ENCODE measurements around the gene KCNQ1.

The KCNQ1 gene

DNA sequence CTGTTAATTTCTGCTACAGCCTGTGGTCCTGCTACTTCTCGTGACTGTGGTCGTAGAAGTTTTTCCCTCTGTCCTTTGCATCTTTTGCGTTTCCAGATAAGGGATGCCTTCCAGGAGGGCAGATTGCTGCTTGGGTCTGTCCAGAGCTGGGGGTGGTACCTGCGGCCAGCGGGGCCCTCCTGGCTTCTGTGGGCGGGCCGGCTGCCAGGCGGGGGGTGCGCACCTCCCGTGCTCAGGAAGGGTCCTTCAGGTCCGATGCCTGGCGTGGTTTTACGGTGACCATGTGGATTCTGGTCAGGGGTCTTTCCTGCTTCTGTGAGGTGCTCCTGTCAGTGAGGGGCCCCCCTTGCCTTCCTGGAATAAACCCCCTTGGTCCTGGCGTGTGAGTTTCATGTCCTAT, 84.8 kb downstream of the KCNQ1 start:
- Histone ChIP-seq H3K4me3 (no peak overlapping the region), H3K27ac (no peak overlapping the region), H3K9ac (no peak overlapping the region; a peak in 1 of 22 replicates), H3K4me1 (peaks cover 55 to 66% (median 63%) of the 10 kb centered on the region in 10 experiments), H3K36me3 (no peaks in the 10 kb centered on the region), H3K9me3 (replicated peaks in 1 of 11) (no peaks in the 10 kb centered on the region), H4K20me1 (peaks cover 5 to 80% (median 31%) of the 10 kb centered on the region in 11 experiments; a peak in 18 of 22 replicates), H3K4me2 (no peak overlapping the region), H3K27me3 (peaks cover 0 to under 1% (median 0%) of the 10 kb centered on the region in 11 experiments; a peak in 1 of 22 replicates)
- TF ChIP-seq Cebpa-rat (IDR thresholded peaks at IDR 0.05) = no peak

DNA sequence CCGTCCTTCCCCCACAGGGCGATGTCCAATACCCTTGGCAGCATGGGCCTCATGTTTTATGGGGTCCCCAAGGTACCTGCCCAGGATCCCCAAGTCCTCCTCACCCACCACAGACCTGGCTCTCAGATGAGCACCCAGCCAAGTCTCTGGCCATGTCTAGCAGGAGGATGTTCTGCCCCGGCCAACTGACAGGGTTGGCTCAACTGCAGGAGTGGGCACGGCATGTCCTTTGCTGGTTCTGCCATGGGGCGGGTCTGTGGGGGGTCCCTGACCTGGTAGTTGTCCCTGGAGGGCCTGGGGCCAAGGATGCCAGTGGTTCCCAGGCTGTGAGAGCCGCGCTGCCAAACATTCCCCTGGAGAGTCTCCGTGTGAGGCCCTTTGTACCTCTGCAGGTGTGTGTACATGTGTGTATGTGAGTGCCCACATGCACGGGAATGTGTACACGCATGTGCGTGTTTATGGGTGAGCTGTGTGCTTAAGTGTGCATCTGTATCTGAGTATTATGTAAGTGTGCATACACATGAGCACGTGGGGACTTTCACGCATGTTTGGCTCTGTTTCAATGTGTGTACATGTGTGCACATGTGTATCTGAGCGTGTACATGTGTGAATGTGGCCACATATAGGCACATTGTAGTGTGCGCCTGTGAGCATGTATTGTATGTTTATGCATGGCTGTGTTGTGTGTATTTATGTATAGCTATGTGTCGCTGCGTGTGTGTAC, 85.5 kb downstream of the KCNQ1 start:
- Histone ChIP-seq H3K4me3 (no peak overlapping the region), H3K36me3 (no peaks in the 10 kb centered on the region), H3K27ac (no peak overlapping the region), H3K9ac (no peak overlapping the region), H4K20me1 (peaks cover 5 to 80% (median 36%) of the 10 kb centered on the region in 11 experiments; a peak in 18 of 22 replicates), H3K9me3 (replicated peaks in 1 of 11) (no peaks in the 10 kb centered on the region), H3K27me3 (peaks cover 0 to 6% (median 0%) of the 10 kb centered on the region in 11 experiments; a peak in 3 of 22 replicates), H3K4me2 (no peak overlapping the region), H3K4me1 (peaks cover 55 to 66% (median 63%) of the 10 kb centered on the region in 10 experiments)
- TF ChIP-seq Cebpa-rat (IDR thresholded peaks at IDR 0.05) = no peak

DNA sequence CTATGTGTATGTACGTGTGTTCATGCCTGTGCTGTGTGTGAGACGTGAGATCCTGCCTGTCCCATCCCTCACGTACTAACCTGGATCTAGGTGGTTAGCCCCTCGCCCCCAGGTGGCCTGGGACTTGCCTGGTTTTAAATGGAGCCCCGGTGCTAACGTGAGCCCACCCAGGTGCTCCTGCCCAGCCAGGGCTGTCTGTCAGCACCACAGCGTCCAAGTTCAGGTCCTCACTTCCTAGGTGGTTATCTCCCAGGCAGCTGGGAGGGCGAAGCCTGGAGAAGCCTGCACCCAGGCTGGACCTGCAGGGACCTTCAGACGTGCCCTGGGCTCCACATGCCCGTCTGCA, 86.0 kb downstream of the KCNQ1 start:
- Histone ChIP-seq H3K4me1 (peaks cover 55 to 66% (median 63%) of the 10 kb centered on the region in 10 experiments), H3K4me3 (no peak overlapping the region), H3K27ac (no peak overlapping the region), H3K36me3 (no peaks in the 10 kb centered on the region), H3K9ac (no peak overlapping the region), H3K9me3 (replicated peaks in 1 of 11) (no peaks in the 10 kb centered on the region), H3K27me3 (peaks cover 0 to 11% (median 0%) of the 10 kb centered on the region in 11 experiments; a peak in 3 of 22 replicates), H4K20me1 (peaks cover 5 to 81% (median 33%) of the 10 kb centered on the region in 11 experiments; a peak in 18 of 22 replicates), H3K4me2 (no peak overlapping the region)
- TF ChIP-seq Cebpa-rat (IDR thresholded peaks at IDR 0.05) = no peak

DNA sequence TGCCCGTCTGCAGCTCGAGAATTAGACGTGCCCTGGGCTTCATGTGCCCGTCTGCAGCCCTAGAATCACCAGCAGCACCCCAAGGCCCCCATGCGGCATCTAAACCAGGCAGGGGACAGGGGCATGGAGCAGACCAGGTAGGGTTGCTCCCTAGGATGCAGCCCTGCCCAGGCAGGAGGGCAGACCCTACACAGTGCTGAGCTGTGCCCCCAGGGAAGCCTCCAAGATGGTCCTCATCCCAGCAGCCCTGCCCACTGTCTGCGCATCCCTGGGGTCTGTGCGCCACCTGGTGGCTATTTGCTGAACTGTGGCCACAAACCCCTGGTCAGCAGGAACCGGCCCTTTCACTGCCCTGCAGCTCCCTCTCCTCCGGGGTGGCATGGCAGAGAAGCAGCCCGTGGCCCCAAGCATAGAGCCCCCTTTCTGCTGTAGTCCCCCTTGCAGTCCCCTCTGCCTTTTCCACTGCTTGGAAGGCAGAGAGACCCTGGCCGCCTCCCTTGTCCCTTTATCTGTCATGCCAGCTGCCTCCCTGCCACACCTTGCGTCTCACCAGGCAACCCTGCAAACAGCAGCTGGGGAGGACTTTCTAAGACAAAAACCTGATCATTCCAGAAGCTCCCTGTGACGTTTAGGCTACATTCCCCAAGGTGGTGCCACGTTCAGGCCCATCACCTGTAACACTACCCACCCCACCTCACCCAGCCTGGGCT, 86.6 kb downstream of the KCNQ1 start:
- Histone ChIP-seq H3K4me2 (no peak overlapping the region), H3K36me3 (no peaks in the 10 kb centered on the region), H3K9ac (no peak overlapping the region), H3K9me3 (replicated peaks in 1 of 11) (no peaks in the 10 kb centered on the region), H3K27me3 (peaks cover 0 to 16% (median 0%) of the 10 kb centered on the region in 11 experiments; a peak in 3 of 22 replicates), H3K27ac (no peak overlapping the region), H3K4me3 (no peak overlapping the region), H4K20me1 (peaks cover 5 to 83% (median 31%) of the 10 kb centered on the region in 11 experiments; a peak in 18 of 22 replicates), H3K4me1 (peaks cover 55 to 66% (median 63%) of the 10 kb centered on the region in 10 experiments)
- TF ChIP-seq Cebpa-rat (IDR thresholded peaks at IDR 0.05) = no peak

DNA sequence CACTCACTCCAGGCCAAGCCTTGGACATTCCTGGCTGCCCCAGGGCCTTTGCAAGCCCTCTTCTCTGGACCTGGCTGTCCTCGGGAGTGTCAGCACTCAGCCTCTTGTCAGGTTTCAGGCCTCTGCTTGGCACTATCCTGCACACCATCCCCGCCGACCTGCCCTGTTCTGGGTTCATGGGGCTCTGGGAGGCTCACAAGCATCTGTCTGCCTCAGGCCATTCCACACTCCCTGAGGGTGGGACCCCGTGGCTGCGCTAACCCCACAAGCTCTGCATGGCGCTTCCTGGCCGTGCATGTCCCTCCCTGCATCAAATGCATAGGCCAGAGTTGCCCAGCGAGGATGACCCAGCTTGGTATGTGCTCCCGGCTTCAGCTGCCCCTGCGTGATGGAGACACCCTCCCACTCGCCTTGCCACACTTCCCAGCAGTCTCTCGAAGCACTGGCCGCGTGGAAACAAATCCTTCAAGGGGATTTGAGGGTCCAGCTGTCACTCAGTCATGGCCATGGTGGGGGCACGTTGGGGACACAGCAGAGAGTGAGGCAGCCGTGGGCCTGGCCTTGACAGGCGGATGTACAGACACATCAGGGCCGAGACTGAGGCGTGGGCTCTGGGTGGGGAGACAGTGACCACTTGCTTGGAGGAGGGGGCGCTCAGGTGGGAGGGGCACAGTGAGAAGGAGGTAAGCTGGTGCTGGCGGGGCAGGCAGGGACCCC, 87.3 kb downstream of the KCNQ1 start:
- TF ChIP-seq Cebpa-rat (IDR thresholded peaks at IDR 0.05) = no peak
- Histone ChIP-seq H3K4me1 (peaks cover 51 to 62% (median 58%) of the 10 kb centered on the region in 10 experiments), H3K4me2 (peak overlapping the region in 10 of 11 experiments; percentile 87 to 97 (median 91); a peak in 18 of 22 replicates), H3K4me3 (no peak overlapping the region), H3K27me3 (peaks cover 0 to 16% (median 0%) of the 10 kb centered on the region in 11 experiments; a peak in 3 of 22 replicates), H4K20me1 (peaks cover 5 to 83% (median 31%) of the 10 kb centered on the region in 11 experiments; a peak in 18 of 22 replicates), H3K36me3 (no peaks in the 10 kb centered on the region), H3K9me3 (replicated peaks in 1 of 11) (no peaks in the 10 kb centered on the region), H3K27ac (no peak overlapping the region), H3K9ac (no peak overlapping the region)

DNA sequence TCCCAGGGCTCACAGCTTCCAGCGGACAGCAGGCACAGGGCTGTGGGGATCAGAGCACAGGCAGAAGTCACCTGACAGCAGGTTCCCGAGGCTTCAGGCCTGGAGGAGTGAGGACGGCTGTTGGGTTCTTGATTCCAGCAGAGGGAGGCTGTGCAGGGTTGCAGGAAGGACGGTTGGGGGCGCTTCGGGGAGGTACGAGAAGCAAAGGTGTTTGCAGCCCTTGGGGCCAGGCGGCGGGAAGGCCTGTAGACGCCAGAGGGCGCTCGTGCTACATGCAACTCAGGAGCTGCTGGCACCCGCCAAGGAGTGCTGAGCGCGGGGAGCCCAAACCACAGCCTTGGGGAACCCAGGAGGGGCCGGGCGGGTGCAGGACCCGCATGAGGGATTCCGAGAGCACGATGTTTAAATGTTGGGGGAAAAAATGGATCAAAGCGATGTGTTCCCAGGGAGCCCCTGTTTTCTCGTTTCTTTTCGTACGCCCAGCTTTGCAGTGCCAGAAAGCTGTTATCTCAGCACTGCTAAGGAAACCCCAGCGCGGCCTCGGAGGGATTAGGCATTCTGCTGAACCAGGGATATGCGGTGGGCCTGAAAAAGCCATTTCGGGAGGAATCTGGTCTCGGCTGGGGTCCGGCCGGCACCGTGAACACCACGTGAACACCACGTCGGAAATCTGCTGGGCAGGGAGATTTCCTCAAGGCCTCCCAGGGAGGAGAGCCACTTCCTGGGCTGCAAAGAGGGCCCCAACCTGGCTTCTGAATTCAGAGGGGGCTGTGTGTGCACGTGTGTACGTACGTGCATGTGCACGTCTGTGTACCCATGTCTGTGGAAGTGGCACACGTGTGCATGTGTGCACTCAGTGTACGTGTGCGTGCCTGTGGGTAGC, 88.1 kb downstream of the KCNQ1 start:
- TF ChIP-seq Cebpa-rat (IDR thresholded peaks at IDR 0.05) = no peak
- H4K20me1 ChIP-seq = peaks cover 0 to 75% (median 23%) of the 10 kb centered on the region in 11 experiments; a peak in 15 of 22 replicates
- peak overlapping the region; percentile 87 to 97 (median 92) for H3K4me2 ChIP-seq
- H3K9me3 ChIP-seq (replicated peaks in 1 of 11) = no peaks in the 10 kb centered on the region
- peaks cover 43 to 54% (median 50%) of the 10 kb centered on the region in 10 experiments for H3K4me1 ChIP-seq
- peak overlapping the region; percentile 22 to 73 (median 61) for H3K9ac ChIP-seq
- peaks cover 0 to 16% (median 0%) of the 10 kb centered on the region in 11 experiments; a peak in 3 of 22 replicates for H3K27me3 ChIP-seq
- peak overlapping the region in 9 of 11 experiments; percentile 23 to 78 (median 64); a peak in 16 of 22 replicates for H3K27ac ChIP-seq
- H3K36me3 ChIP-seq = no peaks in the 10 kb centered on the region
- peak overlapping the region in 9 of 10 experiments; percentile 21 to 54 (median 32); a peak in 16 of 20 replicates for H3K4me3 ChIP-seq

DNA sequence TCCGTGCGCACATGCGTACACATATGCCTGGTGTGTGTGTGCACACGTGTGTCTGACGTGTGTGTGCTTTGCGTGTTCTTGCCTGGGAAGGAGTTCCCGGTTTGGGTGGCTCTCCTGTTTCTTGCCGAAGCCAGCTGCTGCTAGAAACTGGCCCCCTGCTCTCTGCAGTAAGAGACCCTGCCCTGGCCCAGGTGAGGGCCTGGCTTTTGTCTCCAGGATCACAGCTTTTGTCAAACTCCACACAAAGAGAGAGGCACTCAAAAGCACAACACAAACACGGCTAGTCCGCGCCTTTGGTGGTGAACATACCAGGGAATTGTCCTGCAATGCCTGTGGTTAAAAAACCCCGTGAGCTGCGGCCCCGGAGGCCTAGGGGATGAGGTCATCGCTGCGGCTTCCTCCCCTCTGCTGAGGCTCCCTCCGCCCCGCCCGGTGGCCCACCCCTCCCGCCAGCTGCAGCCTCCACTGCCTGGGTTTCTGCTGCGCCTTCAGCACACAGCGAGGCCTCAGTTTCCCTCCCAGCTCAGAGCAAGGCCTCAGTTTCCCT, 88.9 kb downstream of the KCNQ1 start:
- H3K9ac ChIP-seq = peak overlapping the region; percentile 22 to 73 (median 61); a peak in 19 of 22 replicates
- H4K20me1 ChIP-seq = peaks cover 0 to 68% (median 16%) of the 10 kb centered on the region in 11 experiments; a peak in 14 of 22 replicates
- peak overlapping the region in 10 of 11 experiments; percentile 23 to 78 (median 62); a peak in 18 of 22 replicates for H3K27ac ChIP-seq
- peaks cover 42 to 49% (median 44%) of the 10 kb centered on the region in 10 experiments for H3K4me1 ChIP-seq
- H3K9me3 ChIP-seq (replicated peaks in 1 of 11) = no peaks in the 10 kb centered on the region
- H3K27me3 ChIP-seq = peaks cover 0 to 16% (median 0%) of the 10 kb centered on the region in 11 experiments; a peak in 3 of 22 replicates
- H3K4me2 ChIP-seq = peak overlapping the region; percentile 87 to 97 (median 92)
- peak overlapping the region in 9 of 10 experiments; percentile 21 to 54 (median 32); a peak in 15 of 20 replicates for H3K4me3 ChIP-seq
- no peak for TF ChIP-seq Cebpa-rat (IDR thresholded peaks at IDR 0.05)
- H3K36me3 ChIP-seq = no peaks in the 10 kb centered on the region; a peak in 1 of 22 replicates
